IPS DF 6.9 (cell line): ENCODE measurements around the gene C1QL2.
A peak's percentile ranks its signal among the peaks of the same experiment; 100 is the strongest.

ENCODE experiments used
- DNase-seq: peaks from one replicate; pipeline ENCODE4 v3.0.0-alpha.2; 2013; ENCODE audit warnings: low read depth, low spot score
- H3K27ac ChIP-seq: one replicate; pipeline ENCODE4 v1.5.1; 2013; ENCODE audit warnings: low read length, control low read depth
- H3K27me3 ChIP-seq: 2 replicates; pipeline ENCODE4 v1.6.1; 2013; ENCODE audit warnings: mild to moderate bottlenecking, low read length; ENCODE audit not compliant: control insufficient read depth, insufficient read depth
- H3K36me3 ChIP-seq: 2 replicates; pipeline ENCODE4 v1.6.1; 2013; ENCODE audit warnings: low read length; ENCODE audit not compliant: control insufficient read depth, insufficient read depth
- H3K4me1 ChIP-seq: 2 replicates; pipeline ENCODE4 v1.6.1; 2013; ENCODE audit warnings: low read length; ENCODE audit not compliant: control insufficient read depth, insufficient read depth
- H3K4me3 ChIP-seq: 2 replicates; pipeline ENCODE4 v1.5.1; 2013; ENCODE audit warnings: mild to moderate bottlenecking, low read length
- H3K9me3 ChIP-seq: 2 replicates; pipeline ENCODE4 v1.6.1; 2013; ENCODE audit warnings: low read length, inconsistent platforms; ENCODE audit not compliant: control insufficient read depth, insufficient read depth
- WGBS: extraction: QIAGEN DNeasy Blood & Tissue Kit; methylation state at CpG from one replicate; pipeline ENCODE4 v1.1.7; 2013; ENCODE audit warnings: mixed read lengths, missing lambda C conversion rate; ENCODE audit not compliant: insufficient read length, insufficient coverage; 5-methylcytosine and 5-hydroxymethylcytosine counted together

Gene C1QL2

GRCh38 chr2:119142824-119143223, 15.7 kb downstream of the C1QL2 start:
- H3K36me3 ChIP-seq, result no peaks in the 10 kb centered on the region
- peaks cover under 1% of the 10 kb centered on the region; the same call in 1 of the 2 replicates for H3K4me1 ChIP-seq
- no peak overlapping the region for H3K4me3 ChIP-seq
- H3K27me3 ChIP-seq, result no peaks in the 10 kb centered on the region
- no CpG with 5 or more reads among the region's 11 CpGs for WGBS
- no peaks in the 10 kb centered on the region for H3K9me3 ChIP-seq
- no peak for DNase-seq
- no peak overlapping the region for H3K27ac ChIP-seq

GRCh38 chr2:119137502-119137901, 21.0 kb downstream of the C1QL2 start:
- Histone ChIP-seq H3K27me3 (no peaks in the 10 kb centered on the region), H3K27ac (no peak overlapping the region), H3K36me3 (no peaks in the 10 kb centered on the region), H3K9me3 (no peaks in the 10 kb centered on the region), H3K4me3 (no peak overlapping the region), H3K4me1 (no peaks in the 10 kb centered on the region)
- WGBS, result no CpG with 5 or more reads among the region's 11 CpGs
- DNase-seq, result no peak

GRCh38 chr2:119136872-119137271, 21.7 kb downstream of the C1QL2 start:
- Histone ChIP-seq H3K27me3 (no peaks in the 10 kb centered on the region), H3K9me3 (no peaks in the 10 kb centered on the region), H3K27ac (no peak overlapping the region), H3K4me3 (no peak overlapping the region), H3K4me1 (no peaks in the 10 kb centered on the region), H3K36me3 (no peaks in the 10 kb centered on the region)
- WGBS, result no CpG with 5 or more reads among the region's 8 CpGs
- no peak for DNase-seq

GRCh38 chr2:119136093-119136492, 22.5 kb downstream of the C1QL2 start:
- DNase-seq, result no peak
- H3K36me3 ChIP-seq, result no peaks in the 10 kb centered on the region
- no peaks in the 10 kb centered on the region for H3K27me3 ChIP-seq
- H3K4me1 ChIP-seq, result no peaks in the 10 kb centered on the region
- H3K27ac ChIP-seq, result no peak overlapping the region
- no peak overlapping the region for H3K4me3 ChIP-seq
- WGBS, result no CpG with 5 or more reads among the region's 7 CpGs
- H3K9me3 ChIP-seq, result no peaks in the 10 kb centered on the region

- no peak for DNase-seq
- H3K27ac ChIP-seq, result no peak overlapping the region
- no peaks in the 10 kb centered on the region for H3K36me3 ChIP-seq
- no peak overlapping the region for H3K4me3 ChIP-seq
- H3K9me3 ChIP-seq, result no peaks in the 10 kb centered on the region
- H3K27me3 ChIP-seq, result no peaks in the 10 kb centered on the region
- peaks cover 3% of the 10 kb centered on the region; the same call in 1 of the 2 replicates for H3K4me1 ChIP-seq
- no CpG with 5 or more reads among the region's 10 CpGs for WGBS
Measured at GRCh38 chr2:119134775-119135174, 23.8 kb downstream of the C1QL2 start.

- no peak overlapping the region for H3K4me3 ChIP-seq
- no peaks in the 10 kb centered on the region for H3K9me3 ChIP-seq
- no CpG with 5 or more reads among the region's 13 CpGs for WGBS
- peak; percentile 80 for DNase-seq
- H3K27me3 ChIP-seq, result no peaks in the 10 kb centered on the region
- H3K36me3 ChIP-seq, result no peaks in the 10 kb centered on the region
- no peak overlapping the region for H3K27ac ChIP-seq
- peaks cover 6% of the 10 kb centered on the region for H3K4me1 ChIP-seq
Measured at GRCh38 chr2:119126650-119127049, 31.9 kb downstream of the C1QL2 start.

GRCh38 chr2:119123389-119123788, 35.2 kb downstream of the C1QL2 start:
- H3K9me3 ChIP-seq, result no peaks in the 10 kb centered on the region
- H3K4me1 ChIP-seq, result peaks cover 6% of the 10 kb centered on the region
- no peaks in the 10 kb centered on the region for H3K36me3 ChIP-seq
- WGBS, result no CpG with 5 or more reads among the region's 12 CpGs
- no peak for DNase-seq
- H3K27ac ChIP-seq, result no peak overlapping the region
- no peak overlapping the region for H3K4me3 ChIP-seq
- no peaks in the 10 kb centered on the region for H3K27me3 ChIP-seq

GRCh38 chr2:119122663-119123062, 35.9 kb downstream of the C1QL2 start:
- DNase-seq, result no peak
- Histone ChIP-seq H3K9me3 (no peaks in the 10 kb centered on the region), H3K36me3 (no peaks in the 10 kb centered on the region), H3K27ac (no peak overlapping the region), H3K4me3 (no peak overlapping the region), H3K27me3 (no peaks in the 10 kb centered on the region), H3K4me1 (peaks cover 12% of the 10 kb centered on the region)
- WGBS, result no CpG with 5 or more reads among the region's 5 CpGs

- no peaks in the 10 kb centered on the region for H3K27me3 ChIP-seq
- DNase-seq, result no peak
- H3K36me3 ChIP-seq, result no peaks in the 10 kb centered on the region
- no peak overlapping the region for H3K27ac ChIP-seq
- H3K4me3 ChIP-seq, result no peak overlapping the region
- H3K4me1 ChIP-seq, result peaks cover 10% of the 10 kb centered on the region; the same call in 1 of the 2 replicates
- H3K9me3 ChIP-seq, result no peaks in the 10 kb centered on the region
- WGBS, result no CpG with 5 or more reads among the region's 15 CpGs
Measured at GRCh38 chr2:119119999-119120756, 38.4 kb downstream of the C1QL2 start.

- peaks cover 10% of the 10 kb centered on the region; the same call in 1 of the 2 replicates for H3K4me1 ChIP-seq
- no peaks in the 10 kb centered on the region for H3K9me3 ChIP-seq
- no peak overlapping the region for H3K27ac ChIP-seq
- H3K27me3 ChIP-seq, result no peaks in the 10 kb centered on the region
- no peak for DNase-seq
- no peak overlapping the region for H3K4me3 ChIP-seq
- H3K36me3 ChIP-seq, result no peaks in the 10 kb centered on the region
- no CpG with 5 or more reads among the region's 8 CpGs for WGBS
Measured at GRCh38 chr2:119119076-119119785, 39.3 kb downstream of the C1QL2 start.
